Fibroblast of skin of left quadriceps (primary cell): ENCODE data around the gene ATP7B.
"Not testable (repeated sequence)": the region's sequence is repeated elsewhere in the genome, so short reads cannot be mapped to it uniquely, and the experiment has no call there.

Experiments
- DNase-seq, 2 experiments: peaks; one replicate each; pipeline ENCODE4 v3.0.0-alpha.2; 2013; ENCODE audit warnings: low read depth in 2 of 2

Gene ATP7B

GRCh38 chr13:52010890-52011631 lies at the start of gene ATP7B:
Gene ATP7B (minus strand): TSS chr13:52011450. CDS start chr13:52011337, 113 bp downstream.
- DNase-seq: no peak

- no peak for DNase-seq
Observed at GRCh38 chr13:52053460-52053859, 42.2 kb upstream of the ATP7B start.

GRCh38 chr13:52051400-52051799 lies 40.1 kb upstream of the ATP7B start:
- no peak for DNase-seq

GRCh38 chr13:52048516-52048915 lies 37.3 kb upstream of the ATP7B start:
- no peak for DNase-seq

GRCh38 chr13:52047463-52047862 lies 36.2 kb upstream of the ATP7B start:
- no peak for DNase-seq

GRCh38 chr13:52043675-52044074 lies 32.4 kb upstream of the ATP7B start:
- DNase-seq: no peak

- DNase-seq: no peak
Observed at GRCh38 chr13:52036037-52036436, 24.8 kb upstream of the ATP7B start.

- no peak for DNase-seq
Observed at GRCh38 chr13:52034616-52035226, 23.5 kb upstream of the ATP7B start.

GRCh38 chr13:52033039-52033438 lies 21.8 kb upstream of the ATP7B start:
- DNase-seq: no peak

GRCh38 chr13:52030401-52030800 lies 19.2 kb upstream of the ATP7B start:
- DNase-seq: not testable (repeated sequence)

GRCh38 chr13:52029569-52029968 lies 18.3 kb upstream of the ATP7B start:
- DNase-seq: no peak

- DNase-seq: no peak
Observed at GRCh38 chr13:52027832-52028231, 16.6 kb upstream of the ATP7B start.

- no peak for DNase-seq
Observed at GRCh38 chr13:52026246-52026626, 15.0 kb upstream of the ATP7B start.

GRCh38 chr13:52025475-52026245 lies 14.4 kb upstream of the ATP7B start:
- no peak for DNase-seq

GRCh38 chr13:52024481-52024880 lies 13.2 kb upstream of the ATP7B start, which contains the start of gene UTP14C:
Gene UTP14C (plus strand): TSS chr13:52024691. CDS start chr13:52028805, 4,114 bp downstream.
- DNase-seq: no peak

- DNase-seq: no peak
Observed at GRCh38 chr13:52022356-52022755, 11.1 kb upstream of the ATP7B start.

- no peak for DNase-seq
Observed at GRCh38 chr13:52020191-52020590, 8.9 kb upstream of the ATP7B start.

GRCh38 chr13:52016296-52016695 lies 5.0 kb upstream of the ATP7B start:
- no peak for DNase-seq

GRCh38 chr13:52012512-52012836 lies 1.2 kb upstream of the ATP7B start:
- DNase-seq: no peak

- DNase-seq: peak; percentile 96
Observed at GRCh38 chr13:52011632-52012511, 622 bp upstream of the ATP7B start, which contains the start of gene ALG11. Gene ALG11 (plus strand): TSS chr13:52012398. CDS start chr13:52012419, 21 bp downstream.

GRCh38 chr13:52009946-52010345 lies 1.3 kb downstream of the ATP7B start:
- DNase-seq: no peak
